ENCODE measurements around the gene PISD. TPM values are rescaled to one million over a fixed set of nuclear protein-coding genes. Genes with fewer than 3 reads are reported as not detected.

PISD gene
- polyA plus RNA-seq, 1 donor from 2014 or later = 20.7 TPM

- peaks cover 4 to 23% (median 9%) of the 10 kb centered on the region in 3 donors for H3K4me1 Mint-ChIP-seq
- no peaks in the 10 kb centered on the region for H3K27me3 Mint-ChIP-seq
- H3K9me3 Mint-ChIP-seq = no peaks in the 10 kb centered on the region
- no peak overlapping the region for H3K27ac Mint-ChIP-seq
- no peak overlapping the region for H3K4me3 Mint-ChIP-seq
- H3K36me3 Mint-ChIP-seq = no peaks in the 10 kb centered on the region
Measured at GRCh38 chr22:31623592-31624304, 38.3 kb downstream of the PISD start.

- Mint-ChIP-seq H3K36me3 (no peaks in the 10 kb centered on the region), H3K4me1 (peaks cover 3 to 19% (median 7%) of the 10 kb centered on the region in 3 donors), H3K27ac (no peak overlapping the region), H3K27me3 (no peaks in the 10 kb centered on the region), H3K9me3 (no peaks in the 10 kb centered on the region), H3K4me3 (peak overlapping the region in 2 of 4 donors; percentile 7 to 55)
Measured at GRCh38 chr22:31622980-31623379, 39.0 kb downstream of the PISD start.

GRCh38 chr22:31621507-31622124 lies 40.4 kb downstream of the PISD start:
- no peak overlapping the region for H3K4me3 Mint-ChIP-seq

GRCh38 chr22:31620756-31621480 lies 41.1 kb downstream of the PISD start:
- Mint-ChIP-seq H3K27ac (peak overlapping the region; percentile 31 to 82 (median 42)), H3K36me3 (no peaks in the 10 kb centered on the region), H3K4me3 (peak overlapping the region in 1 of 4 donors; percentile 17), H3K9me3 (no peaks in the 10 kb centered on the region), H3K27me3 (no peaks in the 10 kb centered on the region), H3K4me1 (peaks cover 4 to 18% (median 11%) of the 10 kb centered on the region in 3 donors)

More at GRCh38 chr22:31621507-31622124, 40.4 kb downstream of the PISD start:
- Mint-ChIP-seq H3K4me1 (peaks cover 0 to 12% (median 4%) of the 10 kb centered on the region in 3 donors), H3K36me3 (no peaks in the 10 kb centered on the region), H3K27me3 (no peaks in the 10 kb centered on the region), H3K9me3 (no peaks in the 10 kb centered on the region), H3K27ac (peak overlapping the region in 2 of 3 donors; percentile 71 to 80)

- H3K9me3 Mint-ChIP-seq = no peaks in the 10 kb centered on the region
- no peaks in the 10 kb centered on the region for H3K36me3 Mint-ChIP-seq
- peaks cover 12 to 20% (median 19%) of the 10 kb centered on the region in 3 donors for H3K4me1 Mint-ChIP-seq
- H3K4me3 Mint-ChIP-seq = no peak overlapping the region
- no peaks in the 10 kb centered on the region for H3K27me3 Mint-ChIP-seq
- peak overlapping the region in 1 of 3 donors; percentile 42 for H3K27ac Mint-ChIP-seq
Measured at GRCh38 chr22:31619611-31620300, 42.3 kb downstream of the PISD start.

- Mint-ChIP-seq H3K36me3 (no peaks in the 10 kb centered on the region), H3K27ac (peak overlapping the region in 2 of 3 donors; percentile 39 to 53), H3K9me3 (no peaks in the 10 kb centered on the region), H3K27me3 (no peaks in the 10 kb centered on the region), H3K4me3 (no peak overlapping the region), H3K4me1 (peaks cover 12 to 26% (median 24%) of the 10 kb centered on the region in 3 donors)
Measured at GRCh38 chr22:31618471-31619176, 43.4 kb downstream of the PISD start.

GRCh38 chr22:31618057-31618456 lies 44.0 kb downstream of the PISD start:
- H3K27ac Mint-ChIP-seq = no peak overlapping the region
- no peaks in the 10 kb centered on the region for H3K36me3 Mint-ChIP-seq
- no peaks in the 10 kb centered on the region for H3K9me3 Mint-ChIP-seq
- no peaks in the 10 kb centered on the region for H3K27me3 Mint-ChIP-seq
- H3K4me1 Mint-ChIP-seq = peaks cover 12 to 24% (median 23%) of the 10 kb centered on the region in 3 donors
- peak overlapping the region in 1 of 4 donors; percentile 21 for H3K4me3 Mint-ChIP-seq

GRCh38 chr22:31616315-31616980 lies 45.6 kb downstream of the PISD start:
- Mint-ChIP-seq H3K36me3 (peaks cover 4% of the 10 kb centered on the region), H3K4me1 (peaks cover 12 to 26% (median 23%) of the 10 kb centered on the region in 3 donors), H3K27ac (peak overlapping the region; percentile 61 to 86 (median 73)), H3K9me3 (no peaks in the 10 kb centered on the region), H3K27me3 (no peaks in the 10 kb centered on the region), H3K4me3 (peak overlapping the region in 1 of 4 donors; percentile 58)

- no peaks in the 10 kb centered on the region for H3K9me3 Mint-ChIP-seq
- H3K36me3 Mint-ChIP-seq = peaks cover 4% of the 10 kb centered on the region
- H3K4me1 Mint-ChIP-seq = peaks cover 12 to 26% (median 23%) of the 10 kb centered on the region in 3 donors
- no peaks in the 10 kb centered on the region for H3K27me3 Mint-ChIP-seq
- peak overlapping the region; percentile 61 to 86 (median 73) for H3K27ac Mint-ChIP-seq
- H3K4me3 Mint-ChIP-seq = peak overlapping the region in 2 of 4 donors; percentile 61 to 75
Measured at GRCh38 chr22:31615940-31616314, 46.1 kb downstream of the PISD start.

- H3K4me3 Mint-ChIP-seq = peak overlapping the region in 1 of 4 donors; percentile 75
- H3K27me3 Mint-ChIP-seq = no peaks in the 10 kb centered on the region
Measured at GRCh38 chr22:31615491-31615860, 46.5 kb downstream of the PISD start.

GRCh38 chr22:31614781-31615490 lies 47.1 kb downstream of the PISD start:
- no peaks in the 10 kb centered on the region for H3K9me3 Mint-ChIP-seq
- peaks cover 7% of the 10 kb centered on the region for H3K36me3 Mint-ChIP-seq
- H3K4me1 Mint-ChIP-seq = peaks cover 12 to 26% (median 23%) of the 10 kb centered on the region in 3 donors
- H3K27ac Mint-ChIP-seq = peak overlapping the region in 2 of 3 donors; percentile 61 to 77
- H3K27me3 Mint-ChIP-seq = no peaks in the 10 kb centered on the region
- peak overlapping the region in 2 of 4 donors; percentile 10 to 28 for H3K4me3 Mint-ChIP-seq

More at GRCh38 chr22:31615491-31615860, 46.5 kb downstream of the PISD start:
- H3K4me1 Mint-ChIP-seq = peaks cover 12 to 26% (median 23%) of the 10 kb centered on the region in 3 donors
- no peaks in the 10 kb centered on the region for H3K9me3 Mint-ChIP-seq
- H3K27ac Mint-ChIP-seq = peak overlapping the region; percentile 45 to 86 (median 61)
- H3K36me3 Mint-ChIP-seq = peaks cover 4% of the 10 kb centered on the region

GRCh38 chr22:31613904-31614296 lies 48.1 kb downstream of the PISD start:
- peaks cover 12 to 26% (median 21%) of the 10 kb centered on the region in 3 donors for H3K4me1 Mint-ChIP-seq
- no peaks in the 10 kb centered on the region for H3K9me3 Mint-ChIP-seq
- H3K36me3 Mint-ChIP-seq = peaks cover 7% of the 10 kb centered on the region
- H3K27me3 Mint-ChIP-seq = no peaks in the 10 kb centered on the region
- H3K4me3 Mint-ChIP-seq = no peak overlapping the region
- peak overlapping the region in 2 of 3 donors; percentile 21 to 77 for H3K27ac Mint-ChIP-seq

- Mint-ChIP-seq H3K4me1 (peaks cover 12 to 26% (median 21%) of the 10 kb centered on the region in 3 donors), H3K27me3 (no peaks in the 10 kb centered on the region), H3K4me3 (no peak overlapping the region), H3K27ac (peak overlapping the region in 1 of 3 donors; percentile 21), H3K36me3 (peaks cover 7% of the 10 kb centered on the region), H3K9me3 (no peaks in the 10 kb centered on the region)
Measured at GRCh38 chr22:31613286-31613903, 48.6 kb downstream of the PISD start.
